ENCODE measurements around the gene IRF9.

The IRF9 gene

DNA sequence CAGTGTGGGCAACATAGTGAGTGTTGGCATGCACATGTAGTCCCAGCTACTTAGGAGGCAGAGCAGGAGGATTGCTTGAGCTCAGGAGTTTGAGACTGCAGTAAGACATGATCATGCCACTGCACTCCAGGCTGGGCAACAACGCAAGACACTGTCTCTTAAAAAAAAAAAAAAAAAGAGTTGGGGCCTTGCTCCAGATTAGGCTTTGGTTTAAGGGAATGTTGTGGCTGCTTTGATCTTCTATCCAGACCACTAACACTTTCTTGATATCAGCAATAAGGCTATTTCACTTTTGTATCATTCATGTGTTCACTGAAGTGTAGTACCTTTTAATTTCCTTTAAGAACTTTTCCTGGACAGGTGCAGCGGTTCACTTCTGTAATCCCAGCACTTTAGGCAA, 33.4 kb upstream of the IRF9 start:
- Histone ChIP-seq H3K27ac (ENCODE audit: low read length) (no peak overlapping the region), H3K79me2 (ENCODE audit: insufficient read depth, low read length) (no peaks in the 10 kb centered on the region)

GRCh38 chr14:24129410-24129998, 31.6 kb upstream of the IRF9 start:
- ATAC-seq (ENCODE audit: insufficient read depth, low read depth) (no peak), DNase-seq (no peak)
- Histone ChIP-seq H3K9ac (ENCODE audit: low read depth, low read length) (no peak overlapping the region), H3K4me1 (ENCODE audit: insufficient read depth, low read length) (no peaks in the 10 kb centered on the region), H3K4me2 (ENCODE audit: insufficient read depth, low read length) (no peak overlapping the region), H3K36me3 (ENCODE audit: insufficient read depth, low read length) (no peaks in the 10 kb centered on the region), H3K27me3 (ENCODE audit: insufficient read depth, low read length, poor library complexity) (no peaks in the 10 kb centered on the region), H2AFZ (ENCODE audit: low read depth, low read length) (no peak overlapping the region), H3K9me3 (ENCODE audit: insufficient read depth, low read length, severe bottlenecking) (no peaks in the 10 kb centered on the region), H3K27ac (ENCODE audit: low read length) (no peak overlapping the region), H4K20me1 (ENCODE audit: insufficient read depth, low read length) (no peaks in the 10 kb centered on the region), H3K4me3 (ENCODE audit: low read depth in 1 of 2, low read length in 2 of 2) (no peak overlapping the region), H3K79me2 (ENCODE audit: insufficient read depth, low read length) (no peaks in the 10 kb centered on the region)
- TF ChIP-seq, protein P1, sequence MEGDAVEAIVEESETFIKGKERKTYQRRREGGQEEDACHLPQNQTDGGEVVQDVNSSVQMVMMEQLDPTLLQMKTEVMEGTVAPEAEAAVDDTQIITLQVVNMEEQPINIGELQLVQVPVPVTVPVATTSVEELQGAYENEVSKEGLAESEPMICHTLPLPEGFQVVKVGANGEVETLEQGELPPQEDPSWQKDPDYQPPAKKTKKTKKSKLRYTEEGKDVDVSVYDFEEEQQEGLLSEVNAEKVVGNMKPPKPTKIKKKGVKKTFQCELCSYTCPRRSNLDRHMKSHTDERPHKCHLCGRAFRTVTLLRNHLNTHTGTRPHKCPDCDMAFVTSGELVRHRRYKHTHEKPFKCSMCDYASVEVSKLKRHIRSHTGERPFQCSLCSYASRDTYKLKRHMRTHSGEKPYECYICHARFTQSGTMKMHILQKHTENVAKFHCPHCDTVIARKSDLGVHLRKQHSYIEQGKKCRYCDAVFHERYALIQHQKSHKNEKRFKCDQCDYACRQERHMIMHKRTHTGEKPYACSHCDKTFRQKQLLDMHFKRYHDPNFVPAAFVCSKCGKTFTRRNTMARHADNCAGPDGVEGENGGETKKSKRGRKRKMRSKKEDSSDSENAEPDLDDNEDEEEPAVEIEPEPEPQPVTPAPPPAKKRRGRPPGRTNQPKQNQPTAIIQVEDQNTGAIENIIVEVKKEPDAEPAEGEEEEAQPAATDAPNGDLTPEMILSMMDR (IDR thresholded peaks at IDR 0.05; ENCODE audit: borderline replicate concordance, extremely low read depth, low read length, poor library complexity, severe bottlenecking) = no peak
- TF ChIP-seq EZH2 (IDR thresholded peaks at IDR 0.05; ENCODE audit: borderline replicate concordance, low read depth, low read length, severe bottlenecking) = no peak

More for the DNA sequence above, 33.4 kb upstream of the IRF9 start:
- Histone ChIP-seq H2AFZ (ENCODE audit: low read depth, low read length) (no peak overlapping the region), H3K27me3 (ENCODE audit: insufficient read depth, low read length, poor library complexity) (no peaks in the 10 kb centered on the region), H3K4me3 (ENCODE audit: low read depth in 1 of 2, low read length in 2 of 2) (no peak overlapping the region), H3K36me3 (ENCODE audit: insufficient read depth, low read length) (peaks cover 17% of the 10 kb centered on the region), H3K9ac (ENCODE audit: low read depth, low read length) (no peak overlapping the region), H3K9me3 (ENCODE audit: insufficient read depth, low read length, severe bottlenecking) (no peaks in the 10 kb centered on the region), H3K4me2 (ENCODE audit: insufficient read depth, low read length) (no peak overlapping the region), H4K20me1 (ENCODE audit: insufficient read depth, low read length) (no peaks in the 10 kb centered on the region), H3K4me1 (ENCODE audit: insufficient read depth, low read length) (no peaks in the 10 kb centered on the region)
- TF ChIP-seq, protein P1 (IDR thresholded peaks at IDR 0.05; ENCODE audit: borderline replicate concordance, extremely low read depth, low read length, poor library complexity, severe bottlenecking) = no peak
- no peak for TF ChIP-seq EZH2 (IDR thresholded peaks at IDR 0.05; ENCODE audit: borderline replicate concordance, low read depth, low read length, severe bottlenecking)
- ATAC-seq (ENCODE audit: insufficient read depth, low read depth) (no peak), DNase-seq (no peak)

DNA sequence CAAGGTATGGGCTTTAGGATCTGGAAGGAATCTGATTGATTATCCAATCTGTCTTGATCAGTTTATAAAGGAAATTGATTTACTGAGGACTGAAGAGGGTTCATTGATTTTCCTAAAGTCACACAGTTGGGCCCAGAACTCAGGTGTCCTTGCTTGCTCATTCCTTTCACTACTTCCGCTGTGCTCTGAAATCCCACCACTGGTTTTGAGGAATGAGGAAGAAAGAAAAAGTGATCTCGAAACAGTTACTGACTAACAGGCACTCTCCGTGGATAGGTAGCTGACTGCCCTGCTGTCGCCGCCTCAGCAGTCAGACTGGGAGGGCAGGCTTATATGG, 30.7 kb upstream of the IRF9 start, which contains the start of gene FITM1:
TSS of gene FITM1 (plus strand) at position 280 of the 337 bp plus-strand sequence. CDS start 905 bp downstream, outside the sequence.
- no peak within 1 kb of the TSS for H3K27ac ChIP-seq (ENCODE audit: low read length)
- no peak within 1 kb of the TSS for H2AFZ ChIP-seq (ENCODE audit: low read depth, low read length)
- no peaks in the 10 kb centered on the region for H4K20me1 ChIP-seq (ENCODE audit: insufficient read depth, low read length)
- DNase-seq (no peak), ATAC-seq (ENCODE audit: insufficient read depth, low read depth) (no peak)
- no peak within 1 kb of the TSS for H3K9ac ChIP-seq (ENCODE audit: low read depth, low read length)
- no peak within 1 kb of the TSS for H3K4me2 ChIP-seq (ENCODE audit: insufficient read depth, low read length)
- H3K4me3 ChIP-seq (ENCODE audit: low read depth in 1 of 2, low read length in 2 of 2) = no peak within 1 kb of the TSS
- H3K79me2 ChIP-seq (ENCODE audit: insufficient read depth, low read length) = no peaks in the 10 kb centered on the region
- peaks cover 2% of the 10 kb centered on the region for H3K4me1 ChIP-seq (ENCODE audit: insufficient read depth, low read length)
- TF ChIP-seq EZH2 (IDR thresholded peaks at IDR 0.05; ENCODE audit: borderline replicate concordance, low read depth, low read length, severe bottlenecking) = no peak
- TF ChIP-seq, protein P1 (IDR thresholded peaks at IDR 0.05; ENCODE audit: borderline replicate concordance, extremely low read depth, low read length, poor library complexity, severe bottlenecking) = no peak
- H3K36me3 ChIP-seq (ENCODE audit: insufficient read depth, low read length) = no peaks in the 10 kb centered on the region
- H3K9me3 ChIP-seq (ENCODE audit: insufficient read depth, low read length, severe bottlenecking) = no peaks in the 10 kb centered on the region
- no peaks in the 10 kb centered on the region for H3K27me3 ChIP-seq (ENCODE audit: insufficient read depth, low read length, poor library complexity)
